HepG2 (cell line): ENCODE measurements around the gene ARL3. TPM values are rescaled to one million over a fixed set of nuclear protein-coding genes. Genes with fewer than 3 reads are reported as not detected.

ENCODE experiments used
- ATF6 ChIP-seq: sonication (generic); formaldehyde crosslinking; conservative IDR thresholded peaks from 2 replicates; pipeline ENCODE4 v1.4.0; 2020; ENCODE audit warnings: missing genetic modification reagents
- CEBPZ ChIP-seq: IDR thresholded peaks from 2 replicates; pipeline ENCODE4 v1.6.1; 2012; ENCODE audit warnings: low read length, improper control_type of control experiment
- DPF2 ChIP-seq: sonication (generic); formaldehyde crosslinking; IDR thresholded peaks from 2 replicates; pipeline ENCODE4 v1.4.0; 2020; ENCODE audit warnings: mild to moderate bottlenecking, low read depth, missing genetic modification reagents, borderline replicate concordance
- GMEB1 ChIP-seq: sonication (generic); formaldehyde crosslinking; IDR thresholded peaks from 2 replicates; pipeline ENCODE4 v1.5.1; 2020; ENCODE audit warnings: missing genetic modification reagents, mild to moderate bottlenecking, borderline replicate concordance
- MAFK ChIP-seq, 2 experiments: IDR thresholded peaks in 1 of 2; conservative IDR thresholded peaks in 1 of 2; 2 replicates each; pipeline ENCODE4 v1.6.1; 2011; ENCODE audit warnings: improper control_type of control experiment in 2 of 2, low read length in 2 of 2
- RCOR2 ChIP-seq: IDR thresholded peaks from 2 replicates; pipeline ENCODE4 v1.6.1; 2016; ENCODE audit warnings: missing biosample characterization, missing genetic modification reagents
- SMAD1 ChIP-seq: sonication (generic); formaldehyde crosslinking; IDR thresholded peaks from 2 replicates; pipeline ENCODE4 v1.4.0; 2020; ENCODE audit warnings: missing genetic modification reagents, low read depth, mild to moderate bottlenecking, borderline replicate concordance
- TSC22D2 ChIP-seq: sonication (generic); formaldehyde crosslinking; IDR thresholded peaks from 2 replicates; pipeline ENCODE4 v1.5.1; 2020; ENCODE audit warnings: missing genetic modification reagents, mild to moderate bottlenecking, borderline replicate concordance
- ZFYVE20 ChIP-seq: sonication (generic); formaldehyde crosslinking; IDR thresholded peaks from 2 replicates; pipeline ENCODE4 v1.8.0; 2023; ENCODE audit warnings: low read depth, mild to moderate bottlenecking, moderate library complexity, missing genetic modification reagents, borderline replicate concordance
- ZNF280D ChIP-seq: sonication (generic); formaldehyde crosslinking; IDR thresholded peaks from 2 replicates; pipeline ENCODE4 v1.5.1; 2020; ENCODE audit warnings: mild to moderate bottlenecking, missing genetic modification reagents
- ZNF441 ChIP-seq: sonication (generic); formaldehyde crosslinking; IDR thresholded peaks from 2 replicates; pipeline ENCODE4 v1.7.0; 2021; ENCODE audit warnings: missing genetic modification reagents, borderline replicate concordance
- ZNF530 ChIP-seq: sonication (generic); formaldehyde crosslinking; IDR thresholded peaks from 2 replicates; pipeline ENCODE4 v1.5.0; 2020; ENCODE audit warnings: low read depth, mild to moderate bottlenecking, missing genetic modification reagents
- ZNF614 ChIP-seq: IDR thresholded peaks from 2 replicates; pipeline ENCODE4 v1.6.1; 2018; ENCODE audit warnings: missing biosample characterization, missing genetic modification reagents, inconsistent platforms, borderline replicate concordance
- ZNF672 ChIP-seq: sonication (generic); formaldehyde crosslinking; IDR thresholded peaks from 2 replicates; pipeline ENCODE4 v1.8.1; 2022; ENCODE audit warnings: missing genetic modification reagents
- ZNF792 ChIP-seq: IDR thresholded peaks from 2 replicates; pipeline ENCODE4 v1.6.1; 2016
- polyA plus RNA-seq, 8 experiments: library from polyadenylated mRNA; depleted of rRNA in 3 of 8; stranded (reverse) in 7 of 8; unstranded in 1 of 8; fragments of >200 nt; fragmentation: Illumina TruSeq in 4 of 8; extraction: Trizol in 4 of 8; gene quantifications; 2 replicates each; pipeline versions ENCODE4 v1.2.1 to v1.2.3, GENCODE V29; 2011 to 2016; ENCODE audit warnings: low read depth in 4 of 8, missing spikeins in 1 of 8, mixed read lengths in 1 of 8; ENCODE audit not compliant: insufficient read depth in 1 of 8
- total RNA-seq, 5 experiments: library from RNA; depleted of rRNA; stranded (reverse); fragments of >200 nt; fragmentation: Illumina TruSeq; extraction: Trizol; gene quantifications; 2 replicates each; pipeline ENCODE4 v1.2.3, GENCODE V29; 2016; ENCODE audit warnings: low read depth in 1 of 5

Gene ARL3
- total and polyA plus RNA-seq, 2 of the 13 experiments (the other 11 are each of a cell fraction or from before 2014, with no cell fraction given) = 5.2 to 6.6 TPM

- TF ChIP-seq DPF2 (CRISPR knock-in tag) (no peak), ATF6 (CRISPR knock-in tag) (no peak), GMEB1 (CRISPR knock-in tag) (peak; percentile 69), ZFYVE20 (CRISPR knock-in tag) (peak; percentile 97; the same call in 1 of the 2 replicates), SMAD1 (CRISPR knock-in tag) (0 out of 2 replicates have a peak, but pooled peaks have one; percentile 17), ZNF792 (CRISPR knock-in tag) (peak; percentile 98), CEBPZ (no peak), TSC22D2 (CRISPR knock-in tag) (peak; percentile 77; the same call in 1 of the 2 replicates), RCOR2 (CRISPR knock-in tag) (no peak), ZNF280D (CRISPR knock-in tag) (no peak), ZNF614 (CRISPR knock-in tag) (no peak), ZNF530 (CRISPR knock-in tag) (peak; percentile 72; the same call in 1 of the 2 replicates), ZNF441 (peak; percentile 52; the same call in 1 of the 2 replicates), MAFK (conservative IDR thresholded peaks at IDR 0.05 in 1 of 2, IDR thresholded peaks at IDR 0.05 in 1 of 2; ENCODE audit: low read length in 2 of 2) (no peak), ZNF672 (0 out of 2 replicates have a peak, but pooled peaks have one; percentile 71)
Observed at GRCh38 chr10:102644646-102645387, 69.4 kb downstream of the ARL3 start (continued).
